Inferior parietal cortex (tissue), 1 donor: ENCODE measurements around the gene TNFRSF13B.

Experiments used
- DNase-seq: peaks from one replicate; pipeline ENCODE4 v3.0.0-alpha.2; 2016; ENCODE audit errors: extremely low spot score

Gene TNFRSF13B

DNA sequence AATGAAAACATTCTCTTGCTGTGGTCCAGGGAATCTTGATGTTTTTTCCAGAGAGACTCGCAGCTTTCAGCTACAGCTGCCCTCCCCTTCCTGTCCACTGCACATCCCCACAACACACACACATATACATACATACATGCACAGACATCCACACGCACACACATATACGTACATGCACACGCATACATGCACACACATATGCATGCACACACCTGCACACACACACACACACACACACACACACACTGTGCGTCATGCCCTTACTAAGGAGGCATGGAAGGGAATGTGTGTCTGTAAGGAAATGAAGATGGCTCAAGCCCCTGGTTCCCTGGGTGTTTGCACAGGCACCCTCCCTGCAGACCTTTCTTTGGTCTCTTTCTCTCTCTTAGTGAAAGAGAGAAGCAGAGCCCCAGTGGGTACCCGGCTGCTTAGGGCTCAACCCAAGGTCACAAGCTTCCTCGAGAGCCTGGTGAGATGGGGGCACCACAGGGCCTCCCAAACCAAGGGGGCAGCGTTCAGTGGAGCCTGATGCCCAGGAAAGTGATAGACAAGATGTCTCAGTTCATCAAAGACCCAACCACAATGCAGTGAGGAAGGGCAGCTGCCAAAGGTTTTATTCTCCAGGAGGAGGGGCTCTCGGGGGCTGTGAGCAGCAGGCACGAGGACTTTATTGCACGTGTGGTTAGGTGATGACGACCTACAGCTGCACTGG, 33.3 kb downstream of the TNFRSF13B start:
- DNase-seq, result no peak

GRCh38 chr17:16938031-16938430, 33.9 kb downstream of the TNFRSF13B start:
- no peak for DNase-seq

- DNase-seq, result no peak
Measured at GRCh38 chr17:16937431-16937830, 34.5 kb downstream of the TNFRSF13B start.

DNA sequence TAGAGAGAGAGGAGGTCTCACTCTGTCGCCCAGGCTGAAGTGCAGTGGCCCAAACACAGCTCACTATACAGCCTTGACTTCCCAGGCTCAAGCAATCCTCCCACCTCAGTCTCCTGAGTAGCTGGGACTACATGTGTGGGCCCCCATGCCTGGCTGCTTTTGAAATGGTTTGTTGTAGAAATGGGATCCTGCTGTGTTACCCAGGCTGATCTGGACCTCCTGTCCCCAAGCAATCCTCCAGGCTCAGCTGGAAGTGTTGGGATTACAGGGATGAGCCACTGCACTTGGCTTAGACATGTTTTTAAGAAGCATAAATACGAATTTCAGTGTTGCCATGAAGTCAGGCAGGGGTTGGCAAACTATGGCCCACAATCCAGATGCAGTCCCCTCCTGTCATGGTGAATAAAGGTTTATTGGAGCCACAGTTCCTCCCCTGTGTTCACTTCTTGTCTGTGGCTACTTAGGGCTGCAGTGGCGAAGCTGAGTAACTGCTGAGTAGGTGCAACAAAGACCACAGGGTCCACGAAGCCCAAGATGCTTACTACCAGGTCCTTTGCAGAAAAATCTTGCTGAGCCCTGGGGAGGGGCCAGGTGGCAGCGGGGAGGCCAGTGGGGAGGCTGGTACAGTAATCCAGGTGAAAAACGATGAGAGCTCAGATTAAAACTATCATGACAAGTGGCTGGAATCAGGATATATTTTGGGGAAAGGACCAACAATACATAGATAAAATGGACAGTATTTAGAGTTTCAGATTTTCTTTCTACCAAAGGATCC, 35.2 kb downstream of the TNFRSF13B start:
- DNase-seq, result no peak

- no peak for DNase-seq
Measured at GRCh38 chr17:16935786-16936185, 36.1 kb downstream of the TNFRSF13B start.

- DNase-seq, result no peak
Measured at GRCh38 chr17:16935241-16935663, 36.7 kb downstream of the TNFRSF13B start.

DNA sequence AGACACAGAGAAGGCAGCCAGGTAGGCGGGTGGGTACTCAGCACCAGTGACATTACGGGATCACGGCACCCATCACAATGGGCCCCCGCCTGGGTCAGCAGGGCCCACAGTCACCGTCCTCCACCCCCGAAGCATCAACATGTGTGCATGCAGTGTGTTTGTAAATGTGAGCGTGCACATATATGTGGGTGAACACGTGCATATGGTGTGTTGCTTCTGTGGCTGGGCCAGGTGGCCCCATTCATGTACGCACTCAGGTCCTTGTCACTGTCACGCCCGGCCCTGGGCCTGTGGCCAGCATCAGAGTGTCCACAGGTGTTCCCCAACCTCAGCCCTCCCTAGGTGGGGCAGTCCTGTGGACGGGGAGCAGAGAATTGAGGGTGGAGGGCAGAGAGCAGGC, 37.1 kb downstream of the TNFRSF13B start:
- no peak for DNase-seq

DNA sequence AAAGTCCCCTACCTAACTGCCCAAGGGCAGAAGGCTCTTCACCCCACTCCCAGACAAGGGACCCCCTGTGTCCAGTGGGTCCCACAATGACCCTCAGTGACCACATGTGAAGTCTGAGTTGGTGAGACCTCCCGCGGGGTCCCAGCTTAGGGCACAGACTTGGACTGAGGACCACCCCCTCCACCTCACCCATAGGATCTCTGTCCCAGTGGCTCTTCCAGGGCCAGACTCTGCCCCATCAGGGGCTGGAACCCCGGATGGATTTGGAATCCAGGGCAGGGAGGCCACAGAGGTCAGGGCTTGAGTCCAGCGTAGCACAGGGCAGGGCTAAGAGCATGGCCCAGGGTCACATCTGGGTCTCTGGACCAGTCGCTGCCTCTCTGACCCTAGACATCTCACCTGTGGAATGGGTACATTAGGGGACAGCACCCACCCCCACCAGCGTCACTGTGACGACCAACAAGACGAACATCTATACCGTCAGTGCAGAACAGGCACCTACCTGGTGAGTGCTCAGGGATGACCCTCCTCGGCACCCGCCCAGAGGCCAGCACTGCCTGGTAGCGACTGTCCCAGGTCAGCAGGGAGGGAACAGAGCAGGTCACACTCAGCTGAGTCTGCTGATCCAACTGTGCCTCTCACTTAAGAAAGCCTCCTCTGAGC, 37.7 kb downstream of the TNFRSF13B start:
- no peak for DNase-seq

DNA sequence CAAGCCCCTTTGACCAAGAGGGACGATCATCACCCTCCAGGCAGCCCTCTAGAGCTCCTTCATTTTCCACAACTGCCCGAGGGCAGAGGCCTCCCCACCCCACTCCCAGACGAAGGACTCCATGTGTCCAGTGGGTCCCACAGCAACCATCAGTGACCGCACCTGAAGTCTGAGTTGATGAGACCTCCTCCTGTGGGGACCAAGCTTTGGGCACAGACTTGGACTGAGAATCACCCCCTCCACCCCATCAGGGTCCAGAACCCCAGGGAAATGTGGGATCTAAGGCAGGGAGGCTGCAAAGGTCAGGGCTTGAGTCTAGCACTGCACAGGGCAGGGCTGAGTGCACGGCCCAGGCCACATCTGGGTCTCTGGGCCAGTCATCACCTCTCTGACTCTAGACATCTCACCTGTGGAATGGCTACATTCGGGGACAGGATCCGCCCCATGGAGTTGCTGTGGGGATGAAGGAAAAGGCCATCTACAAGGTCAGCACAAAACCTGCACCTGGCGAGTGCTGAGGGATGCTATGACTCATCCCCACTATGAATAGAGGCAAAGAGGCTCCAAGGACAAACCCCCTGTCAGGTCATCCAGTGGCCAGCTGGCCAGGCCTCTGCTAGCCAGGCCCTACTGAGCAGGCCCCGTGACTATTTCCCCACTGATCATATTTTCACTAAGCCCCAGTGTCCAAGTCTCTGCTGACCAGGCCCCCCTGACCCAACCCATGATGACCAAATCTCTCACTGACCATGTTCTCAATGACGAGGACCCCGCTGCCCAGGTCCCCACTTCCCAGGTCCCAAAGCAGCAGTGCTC, 38.4 kb downstream of the TNFRSF13B start:
- DNase-seq, result no peak

DNA sequence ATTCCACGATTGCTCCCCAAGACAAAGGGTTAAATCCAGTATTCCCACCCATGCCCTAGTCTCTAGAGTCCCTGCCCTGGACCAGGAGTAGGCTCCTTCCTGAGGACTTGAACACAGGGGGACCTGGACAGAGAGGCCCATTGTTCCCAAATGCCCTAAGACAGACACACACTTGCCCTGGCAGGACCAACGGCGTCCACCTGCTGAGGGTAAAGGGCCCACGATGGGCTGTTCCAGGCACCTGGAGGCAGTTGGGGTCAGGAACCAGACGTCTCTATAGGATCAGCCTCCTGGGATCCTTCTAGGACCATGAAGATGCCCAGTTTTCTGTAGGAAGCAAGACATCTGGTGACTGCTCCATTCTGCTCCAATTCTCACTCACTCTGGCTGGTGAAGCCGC, 39.3 kb downstream of the TNFRSF13B start:
- no peak for DNase-seq

DNA sequence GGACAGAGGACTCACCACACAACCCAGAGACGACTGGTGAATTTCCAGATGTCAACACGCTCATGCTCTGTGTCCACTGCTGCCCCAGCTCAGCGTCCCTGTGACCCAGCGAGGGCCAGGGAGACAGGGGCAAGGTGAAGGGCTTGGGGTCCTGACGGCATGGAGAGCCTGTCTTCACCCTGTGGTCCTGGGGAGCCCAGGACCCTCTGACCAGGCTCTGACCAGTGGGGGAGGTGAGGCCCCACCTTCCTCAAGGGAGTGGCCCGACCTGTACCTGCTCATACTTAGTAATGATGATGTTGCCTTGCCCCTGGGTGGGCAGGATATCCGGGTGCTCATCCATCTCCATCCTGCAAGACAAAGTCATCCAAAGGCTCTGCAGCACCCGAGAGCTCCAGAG, 39.8 kb downstream of the TNFRSF13B start:
- DNase-seq, result no peak

DNA sequence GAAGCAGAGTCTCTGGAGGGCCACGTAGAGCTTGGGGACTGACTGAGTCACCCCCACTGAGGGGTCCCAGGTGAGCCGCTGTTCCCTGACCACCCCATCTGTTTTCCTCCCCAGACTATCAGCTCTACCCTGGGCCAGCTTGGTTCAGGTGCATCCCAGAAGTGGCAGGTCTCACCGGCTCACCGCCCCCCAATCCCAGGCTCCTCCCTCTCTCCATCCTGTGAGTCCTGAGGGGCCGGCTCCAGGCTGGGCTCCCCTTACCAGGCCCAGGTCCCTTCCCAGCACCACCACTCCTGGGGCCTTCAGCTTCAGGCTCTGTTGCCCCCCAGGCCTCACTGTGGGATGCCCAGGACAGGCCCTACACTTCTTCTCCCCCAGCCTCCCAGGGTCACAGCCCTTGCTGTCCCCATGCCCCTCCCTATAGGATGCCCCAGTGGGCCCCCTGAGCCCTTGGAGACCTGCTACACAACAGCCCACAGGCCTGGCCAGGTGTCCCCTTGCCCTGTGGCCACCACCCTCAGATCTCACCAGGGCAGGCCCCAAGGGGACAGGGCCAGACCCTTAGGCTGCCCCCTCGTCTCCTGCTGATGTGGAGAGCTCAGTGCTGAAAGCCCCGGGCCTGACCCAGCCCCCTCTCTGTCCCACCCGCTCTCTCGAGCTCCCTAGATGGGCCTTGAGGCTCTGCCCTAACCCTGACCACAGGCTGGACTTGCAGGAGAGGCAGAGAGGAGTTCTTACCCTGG, 40.4 kb downstream of the TNFRSF13B start:
- no peak for DNase-seq

GRCh38 chr17:16930571-16931317, 41.2 kb downstream of the TNFRSF13B start:
- no peak for DNase-seq

GRCh38 chr17:16929757-16930520, 42.0 kb downstream of the TNFRSF13B start:
- DNase-seq, result no peak

DNA sequence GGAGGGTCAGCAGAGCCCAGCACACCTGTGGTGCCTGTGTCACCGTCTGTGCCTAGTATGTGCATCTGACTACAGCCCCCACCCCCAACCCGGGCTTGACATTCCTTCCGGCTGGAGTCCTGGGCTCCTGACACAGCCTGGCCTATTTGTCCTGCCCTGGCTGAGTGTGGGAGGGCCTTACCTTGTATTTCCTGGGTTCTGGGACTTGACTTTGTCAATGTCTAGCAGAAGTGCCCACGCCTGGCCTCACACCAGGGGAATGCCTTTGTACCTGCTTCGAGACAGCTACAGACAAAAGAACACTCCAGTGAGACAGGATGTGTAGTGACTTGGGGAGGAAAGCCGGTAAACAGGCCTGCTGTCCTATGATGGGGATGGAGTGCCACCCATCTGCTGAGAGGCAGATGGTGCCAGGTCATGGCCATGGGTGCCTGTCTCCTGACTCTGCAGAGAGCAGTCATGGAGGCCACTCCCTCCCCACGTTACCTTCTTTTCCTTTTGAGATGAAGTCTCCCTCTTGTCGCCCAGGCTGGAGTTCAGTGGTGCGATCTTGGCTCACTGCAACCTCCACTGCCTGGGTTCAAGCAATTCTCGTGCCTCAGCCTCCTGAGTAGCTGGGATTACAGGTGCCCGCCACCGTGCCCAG, 42.8 kb downstream of the TNFRSF13B start:
- no peak for DNase-seq

DNA sequence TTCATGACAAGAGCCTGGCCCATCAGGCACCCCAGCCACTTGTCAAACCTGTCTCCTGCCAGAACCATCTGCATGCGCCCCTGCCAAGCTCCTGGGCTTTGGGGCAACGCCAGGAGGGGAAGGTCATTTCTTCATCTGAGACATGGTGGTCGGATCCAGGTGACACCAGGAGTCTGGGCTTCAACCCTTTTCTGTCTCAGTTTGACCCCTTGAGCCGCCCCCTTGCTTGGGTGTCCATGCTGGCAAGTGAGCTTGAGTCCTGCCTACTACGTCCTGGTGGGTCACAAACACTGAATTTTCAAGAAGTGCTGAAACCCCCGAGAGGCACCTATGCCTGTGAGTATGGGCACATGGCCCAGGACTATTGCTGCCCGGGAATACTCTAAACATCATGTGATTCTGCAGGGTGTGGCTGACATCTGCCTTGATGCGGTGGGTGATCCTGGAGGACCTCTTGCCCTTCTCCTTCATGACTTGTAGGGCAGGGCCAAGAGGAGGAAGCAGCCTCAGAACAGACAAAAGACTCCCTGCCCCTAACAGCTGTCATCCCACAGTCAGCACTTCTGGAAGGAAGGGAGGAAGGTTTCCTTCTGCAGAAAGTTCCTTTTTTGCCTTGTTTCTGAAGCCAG, 43.4 kb downstream of the TNFRSF13B start:
- DNase-seq, result no peak

DNA sequence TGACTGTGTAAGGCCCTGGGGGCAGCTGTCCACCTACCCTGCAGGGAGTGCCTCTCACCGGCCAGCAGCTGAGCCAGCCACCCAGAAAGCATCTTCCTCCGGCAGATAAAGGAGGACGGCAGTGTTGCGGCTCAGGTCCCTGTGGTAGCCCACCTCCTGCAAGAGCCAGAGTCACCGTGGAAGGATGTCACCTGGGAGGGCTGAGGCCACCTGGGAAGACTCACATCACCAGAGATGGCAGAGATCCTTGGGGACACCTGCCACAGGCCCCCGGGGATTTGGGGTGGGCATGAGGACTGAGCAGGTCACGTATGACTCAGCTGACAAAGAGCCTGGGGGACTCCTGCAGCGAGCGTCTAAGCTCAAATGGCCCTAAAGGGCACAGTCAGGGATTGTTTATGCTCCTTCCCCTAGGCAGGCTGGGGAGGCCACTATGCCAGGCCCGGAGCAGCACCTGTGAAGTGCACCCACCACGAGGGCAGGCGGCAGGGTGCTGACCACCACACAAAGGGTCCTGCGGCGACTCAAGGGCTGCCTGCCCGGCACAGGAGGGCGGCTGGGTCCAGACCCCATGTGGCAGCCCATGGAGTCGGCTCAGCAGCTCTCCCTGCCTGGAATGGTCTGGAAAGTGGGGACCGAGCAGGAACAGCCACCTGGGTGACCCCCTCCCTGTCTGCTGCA, 44.1 kb downstream of the TNFRSF13B start:
- no peak for DNase-seq
